IMR-90 (cell line): ENCODE results near the gene POLE4.

Experiments
- CEBPB ChIP-seq: IDR thresholded peaks from 2 replicates; pipeline ENCODE4 v1.6.1; 2012; ENCODE audit warnings: low read depth, low read length, improper control_type of control experiment
- MAZ ChIP-seq: IDR thresholded peaks from 2 replicates; pipeline ENCODE4 v1.6.1; 2012; ENCODE audit warnings: low read depth, mild to moderate bottlenecking, low read length, improper control_type of control experiment, moderate library complexity, borderline replicate concordance
- POLR2A ChIP-seq: IDR thresholded peaks from 2 replicates; pipeline ENCODE4 v1.6.1; 2012; ENCODE audit warnings: mild to moderate bottlenecking, low read depth, low read length
- RAD21 ChIP-seq: IDR thresholded peaks from 2 replicates; pipeline ENCODE4 v1.6.1; 2012; ENCODE audit warnings: low read length, improper control_type of control experiment
- TF ChIP-seq, protein P1 (sequence below): conservative IDR thresholded peaks from 2 replicates; pipeline ENCODE4 v1.5.1; 2012; ENCODE audit warnings: mild to moderate bottlenecking, low read depth, low read length, improper control_type of control experiment
- TF ChIP-seq, protein P2 (sequence below): fragments of 150-350 bp; IDR thresholded peaks from 2 replicates; pipeline ENCODE4 v1.6.1; 2017; ENCODE audit warnings: mild to moderate bottlenecking, antibody characterized with exemption, low read length, low read depth

DNA sequence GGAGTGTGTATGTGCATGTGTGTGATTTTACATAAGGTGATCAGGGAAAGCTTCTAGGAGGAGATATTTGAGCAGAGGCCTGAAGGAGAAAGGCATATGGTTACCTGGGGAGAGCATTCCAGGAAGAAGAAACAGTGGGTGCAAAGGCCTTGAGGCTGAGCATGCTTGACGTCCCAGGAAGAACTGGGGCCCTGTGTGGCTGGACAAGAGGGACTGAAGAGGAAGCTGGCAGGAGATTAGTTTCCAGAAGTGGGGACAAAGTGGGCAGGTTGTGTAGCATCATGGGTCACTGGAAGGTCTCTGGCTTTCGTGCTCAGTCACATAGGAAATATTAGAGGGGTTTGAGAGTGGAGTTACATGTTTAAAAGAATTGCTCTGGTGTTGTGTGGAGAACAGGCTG is 42.0 kb upstream of the POLE4 start:
- TF ChIP-seq POLR2A (no peak), CEBPB (no peak), MAZ (no peak), RAD21 (no peak)
- TF ChIP-seq, protein P1, sequence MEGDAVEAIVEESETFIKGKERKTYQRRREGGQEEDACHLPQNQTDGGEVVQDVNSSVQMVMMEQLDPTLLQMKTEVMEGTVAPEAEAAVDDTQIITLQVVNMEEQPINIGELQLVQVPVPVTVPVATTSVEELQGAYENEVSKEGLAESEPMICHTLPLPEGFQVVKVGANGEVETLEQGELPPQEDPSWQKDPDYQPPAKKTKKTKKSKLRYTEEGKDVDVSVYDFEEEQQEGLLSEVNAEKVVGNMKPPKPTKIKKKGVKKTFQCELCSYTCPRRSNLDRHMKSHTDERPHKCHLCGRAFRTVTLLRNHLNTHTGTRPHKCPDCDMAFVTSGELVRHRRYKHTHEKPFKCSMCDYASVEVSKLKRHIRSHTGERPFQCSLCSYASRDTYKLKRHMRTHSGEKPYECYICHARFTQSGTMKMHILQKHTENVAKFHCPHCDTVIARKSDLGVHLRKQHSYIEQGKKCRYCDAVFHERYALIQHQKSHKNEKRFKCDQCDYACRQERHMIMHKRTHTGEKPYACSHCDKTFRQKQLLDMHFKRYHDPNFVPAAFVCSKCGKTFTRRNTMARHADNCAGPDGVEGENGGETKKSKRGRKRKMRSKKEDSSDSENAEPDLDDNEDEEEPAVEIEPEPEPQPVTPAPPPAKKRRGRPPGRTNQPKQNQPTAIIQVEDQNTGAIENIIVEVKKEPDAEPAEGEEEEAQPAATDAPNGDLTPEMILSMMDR, result no peak
- TF ChIP-seq, protein P2, sequence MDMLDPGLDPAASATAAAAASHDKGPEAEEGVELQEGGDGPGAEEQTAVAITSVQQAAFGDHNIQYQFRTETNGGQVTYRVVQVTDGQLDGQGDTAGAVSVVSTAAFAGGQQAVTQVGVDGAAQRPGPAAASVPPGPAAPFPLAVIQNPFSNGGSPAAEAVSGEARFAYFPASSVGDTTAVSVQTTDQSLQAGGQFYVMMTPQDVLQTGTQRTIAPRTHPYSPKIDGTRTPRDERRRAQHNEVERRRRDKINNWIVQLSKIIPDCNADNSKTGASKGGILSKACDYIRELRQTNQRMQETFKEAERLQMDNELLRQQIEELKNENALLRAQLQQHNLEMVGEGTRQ, result no peak
